ENCODE measurements around the gene COASY.
"Not testable (repeated sequence)": the region's sequence is repeated elsewhere in the genome, so short reads cannot be mapped to it uniquely, and the experiment has no call there.

COASY gene

DNA sequence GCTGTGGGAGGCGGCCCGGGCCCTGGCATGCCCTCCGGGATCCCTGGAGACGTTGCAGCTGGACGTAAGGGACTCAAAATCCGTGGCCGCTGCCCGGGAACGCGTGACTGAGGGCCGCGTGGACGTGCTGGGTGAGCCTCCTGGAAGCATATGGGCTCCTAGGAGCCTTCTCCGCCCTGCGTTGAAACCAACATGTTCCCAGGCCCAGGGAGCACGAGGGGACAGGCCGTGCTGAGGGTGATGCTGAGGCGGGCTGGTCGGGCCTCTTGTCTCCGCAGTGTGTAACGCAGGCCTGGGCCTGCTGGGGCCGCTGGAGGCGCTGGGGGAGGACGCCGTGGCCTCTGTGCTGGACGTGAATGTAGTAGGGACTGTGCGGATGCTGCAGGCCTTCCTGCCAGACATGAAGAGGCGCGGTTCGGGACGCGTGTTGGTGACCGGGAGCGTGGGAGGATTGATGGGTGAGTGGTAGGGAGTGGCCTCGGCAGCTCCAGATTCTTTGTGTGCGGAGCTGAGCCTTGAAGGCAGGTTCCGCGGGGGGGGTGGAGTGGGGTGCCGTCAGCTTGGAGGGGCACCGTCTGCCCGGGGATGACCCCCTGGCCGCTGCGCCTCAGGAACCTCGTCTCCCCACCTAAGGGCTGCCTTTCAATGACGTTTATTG lies 8.7 kb upstream of the COASY start:
- DNase-seq, result no peak

DNA sequence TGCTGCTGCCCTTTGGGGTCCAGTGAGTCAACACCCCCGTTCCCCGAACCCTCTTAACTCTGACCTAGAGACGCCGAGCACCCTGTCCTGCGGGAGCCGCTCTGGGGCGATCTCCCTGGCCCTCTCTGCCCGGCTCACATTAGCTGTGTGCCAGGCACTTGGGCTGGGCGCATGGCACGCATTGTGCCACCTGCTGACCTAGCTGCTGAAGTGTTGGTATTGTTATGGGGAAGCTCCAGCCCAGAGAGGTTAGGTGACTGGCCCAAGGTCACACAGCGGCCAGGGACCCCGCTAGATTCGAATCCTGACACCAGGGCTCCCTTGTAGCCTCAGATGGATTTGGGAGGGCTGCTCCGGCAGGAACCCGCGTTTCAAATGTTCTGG lies 8.1 kb upstream of the COASY start:
- DNase-seq, result peak in 1 of 2 experiments; percentile 21

DNA sequence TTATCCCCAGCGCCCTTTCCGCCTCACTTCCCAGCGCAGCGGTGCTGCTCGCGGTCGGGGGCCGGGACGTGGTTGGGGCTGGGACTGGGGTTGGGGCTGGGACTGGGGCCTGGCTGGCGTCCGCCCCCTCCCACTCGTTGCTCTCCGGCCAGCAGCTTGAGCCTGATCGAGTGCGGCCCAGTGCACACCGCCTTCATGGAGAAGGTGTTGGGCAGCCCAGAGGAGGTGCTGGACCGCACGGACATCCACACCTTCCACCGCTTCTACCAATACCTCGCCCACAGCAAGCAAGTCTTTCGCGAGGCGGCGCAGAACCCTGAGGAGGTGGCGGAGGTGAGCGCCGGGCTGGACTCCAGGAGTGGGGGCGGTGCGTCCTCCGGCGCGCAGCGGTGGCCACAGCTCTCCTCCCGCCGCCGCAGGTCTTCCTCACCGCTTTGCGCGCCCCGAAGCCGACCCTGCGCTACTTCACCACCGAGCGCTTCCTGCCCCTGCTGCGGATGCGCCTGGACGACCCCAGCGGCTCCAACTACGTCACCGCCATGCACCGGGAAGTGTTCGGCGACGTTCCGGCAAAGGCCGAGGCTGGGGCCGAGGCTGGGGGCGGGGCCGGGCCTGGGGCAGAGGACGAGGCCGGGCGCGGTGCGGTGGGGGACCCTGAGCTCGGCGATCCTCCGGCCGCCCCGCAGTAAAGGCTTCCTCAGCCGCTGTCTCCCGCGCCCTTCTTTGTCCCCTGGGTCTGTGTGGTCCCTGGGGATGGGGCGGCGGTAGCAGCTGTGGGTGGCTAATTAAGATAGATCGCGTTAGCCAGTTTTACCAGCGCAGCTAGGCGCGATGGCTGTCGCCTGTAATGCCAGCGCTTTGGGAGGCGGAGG lies 7.5 kb upstream of the COASY start:
- DNase-seq, result peak; percentile 47 to 75

DNA sequence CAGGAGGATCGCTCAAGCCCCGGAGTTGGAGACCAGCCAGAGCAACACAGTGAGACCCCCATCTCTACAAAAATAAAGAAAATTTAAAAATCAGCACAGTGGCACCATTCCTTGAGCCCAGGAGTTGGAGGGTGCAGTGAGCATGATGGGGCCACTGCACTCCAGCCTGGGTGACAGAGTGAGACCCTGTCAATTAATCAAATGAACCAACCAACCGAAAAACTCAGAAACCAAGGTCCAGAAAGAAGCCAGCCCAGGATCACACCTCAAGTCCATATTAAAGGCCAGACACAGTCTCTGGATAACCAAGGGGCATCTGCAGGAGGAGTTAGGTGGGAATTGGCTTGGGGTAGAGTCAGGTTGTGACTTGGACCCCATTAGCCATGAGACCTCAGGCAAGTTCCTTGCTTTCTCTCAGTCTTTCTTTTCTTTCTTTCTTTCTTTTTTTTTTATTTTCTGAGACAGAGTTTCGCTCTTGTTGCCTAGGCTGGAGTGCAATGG lies 6.8 kb upstream of the COASY start:
- no peak for DNase-seq

DNA sequence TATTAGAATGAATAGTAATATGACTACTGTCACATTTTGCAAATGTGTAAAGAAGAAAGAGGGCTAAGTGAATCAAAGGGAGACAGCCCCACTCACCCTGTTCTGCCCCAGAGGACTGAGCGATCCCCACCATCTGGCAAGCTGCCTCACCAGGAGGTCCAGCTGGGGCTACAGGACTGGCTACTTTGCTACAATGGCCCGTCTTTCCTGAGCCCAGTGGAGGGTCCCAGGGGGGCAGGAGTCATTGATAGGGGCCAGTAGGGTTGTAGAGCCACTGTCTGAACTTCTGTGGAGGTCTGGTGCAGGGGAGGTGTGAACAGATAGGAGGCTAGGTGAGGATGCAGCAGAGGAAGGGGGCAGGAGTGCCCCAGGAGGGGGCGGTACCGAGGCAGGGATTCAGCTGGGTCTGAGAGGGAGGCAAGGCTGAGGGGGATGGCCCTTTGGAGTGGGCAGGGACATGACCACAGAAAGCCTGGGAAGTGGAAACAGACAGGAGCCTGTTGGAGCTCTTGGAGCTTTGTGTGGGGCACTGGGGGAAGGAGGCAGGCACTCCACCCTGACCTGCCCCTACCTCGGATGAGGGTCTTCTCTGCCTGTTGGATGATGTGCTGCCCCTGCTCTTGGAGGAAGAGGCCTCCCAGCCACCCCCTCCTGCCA lies 5.9 kb upstream of the COASY start:
- not testable (repeated sequence) for DNase-seq

DNA sequence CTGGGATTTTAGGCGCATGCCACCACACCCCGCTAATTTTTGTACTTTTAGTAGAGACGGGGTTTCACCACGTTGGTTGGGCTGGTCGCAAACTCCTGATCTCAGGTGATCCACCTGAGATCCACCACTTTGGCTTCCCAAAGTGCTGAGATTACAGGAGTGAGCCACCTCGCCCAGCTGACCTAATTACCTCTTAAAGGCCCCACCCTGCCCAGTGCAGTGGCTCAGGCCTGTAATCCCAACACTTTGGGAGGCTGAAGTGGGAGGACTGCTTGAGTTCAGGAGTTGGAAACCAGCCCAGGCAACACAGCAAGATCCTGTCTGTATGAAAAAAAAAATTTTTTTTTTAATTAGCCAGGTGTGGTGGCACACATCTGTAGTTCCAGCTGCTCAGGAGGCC lies 2.9 kb upstream of the COASY start:
- no peak for DNase-seq

DNA sequence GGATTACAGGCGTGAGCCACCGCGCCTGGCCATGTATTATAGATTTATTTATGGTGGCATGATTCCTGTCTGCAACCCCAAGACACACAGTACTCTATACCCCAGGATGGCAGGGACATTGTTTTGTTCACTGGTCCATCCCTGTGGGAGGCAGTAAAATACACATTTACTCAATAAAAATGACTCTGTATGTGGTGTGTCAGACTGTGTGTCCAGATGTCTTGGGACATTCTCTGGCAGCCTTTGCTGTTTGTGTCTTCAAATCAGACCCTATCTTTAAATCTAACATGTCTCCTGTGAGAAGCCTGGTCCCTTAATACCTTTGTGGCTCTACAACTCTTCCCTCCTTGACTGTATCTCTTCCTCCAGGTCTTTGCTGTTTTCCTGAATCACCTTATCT lies 1.7 kb upstream of the COASY start:
- no peak for DNase-seq

DNA sequence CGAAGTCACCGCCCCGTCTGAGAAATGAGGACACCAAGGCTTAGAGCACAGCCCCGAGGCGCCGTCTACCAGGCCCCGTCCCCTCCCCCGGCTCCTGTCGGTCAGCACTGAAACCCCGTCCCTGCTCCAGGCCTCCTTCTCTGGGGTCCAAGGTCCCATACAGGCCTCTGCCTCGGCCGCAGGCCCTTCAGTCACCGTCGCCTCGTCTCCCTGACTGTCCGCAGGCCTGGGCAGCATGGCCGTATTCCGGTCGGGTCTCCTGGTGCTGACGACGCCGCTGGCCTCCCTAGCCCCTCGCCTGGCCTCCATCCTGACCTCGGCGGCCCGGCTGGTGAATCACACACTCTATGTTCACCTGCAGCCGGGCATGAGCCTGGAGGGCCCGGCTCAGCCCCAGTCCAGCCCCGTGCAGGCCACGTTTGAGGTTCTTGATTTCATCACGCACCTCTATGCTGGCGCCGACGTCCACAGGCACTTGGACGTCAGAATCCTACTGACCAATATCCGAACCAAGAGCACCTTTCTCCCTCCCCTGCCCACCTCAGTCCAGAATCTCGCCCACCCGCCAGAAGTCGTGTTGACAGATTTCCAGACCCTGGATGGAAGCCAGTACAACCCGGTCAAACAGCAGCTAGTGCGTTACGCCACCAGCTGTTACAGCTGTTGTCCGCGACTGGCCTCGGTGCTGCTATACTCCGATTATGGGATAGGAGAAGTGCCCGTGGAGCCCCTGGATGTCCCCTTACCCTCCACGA lies 617 bp downstream of the COASY start:
- no peak for DNase-seq

DNA sequence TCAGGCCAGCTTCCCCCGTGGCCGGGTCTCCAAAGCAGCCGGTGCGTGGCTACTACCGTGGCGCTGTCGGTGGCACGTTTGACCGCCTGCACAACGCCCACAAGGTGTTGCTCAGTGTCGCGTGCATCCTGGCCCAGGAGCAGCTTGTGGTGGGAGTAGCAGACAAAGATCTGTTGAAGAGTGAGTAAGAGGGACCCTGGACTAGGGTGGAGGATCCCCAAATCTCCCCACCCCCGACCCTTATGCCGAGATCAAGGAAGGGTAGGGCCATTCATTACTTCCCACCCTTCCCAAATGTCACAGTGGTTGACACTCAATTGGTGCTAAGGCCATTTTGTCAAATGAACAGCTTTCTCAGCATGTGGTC lies 1.2 kb downstream of the COASY start:
- DNase-seq, result no peak

DNA sequence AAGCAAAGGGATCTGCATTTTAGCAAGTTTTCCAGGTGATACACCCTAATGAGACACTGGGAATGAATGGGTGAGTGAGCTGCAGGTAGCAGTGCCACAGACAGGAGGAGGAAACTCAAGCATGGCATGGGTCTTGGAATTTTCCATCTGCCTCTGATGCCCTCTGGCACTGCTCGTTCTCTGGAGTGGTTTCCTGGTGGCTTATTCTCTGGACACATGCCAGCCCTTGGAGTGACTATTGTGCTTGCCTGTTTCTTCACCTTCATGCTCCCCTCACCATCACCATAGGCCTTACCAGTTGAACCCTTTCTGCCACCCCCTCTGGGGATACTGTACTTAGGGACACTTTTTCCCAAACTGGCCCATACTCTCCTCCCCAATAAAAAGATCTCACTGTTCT lies 1.6 kb downstream of the COASY start:
- no peak for DNase-seq

DNA sequence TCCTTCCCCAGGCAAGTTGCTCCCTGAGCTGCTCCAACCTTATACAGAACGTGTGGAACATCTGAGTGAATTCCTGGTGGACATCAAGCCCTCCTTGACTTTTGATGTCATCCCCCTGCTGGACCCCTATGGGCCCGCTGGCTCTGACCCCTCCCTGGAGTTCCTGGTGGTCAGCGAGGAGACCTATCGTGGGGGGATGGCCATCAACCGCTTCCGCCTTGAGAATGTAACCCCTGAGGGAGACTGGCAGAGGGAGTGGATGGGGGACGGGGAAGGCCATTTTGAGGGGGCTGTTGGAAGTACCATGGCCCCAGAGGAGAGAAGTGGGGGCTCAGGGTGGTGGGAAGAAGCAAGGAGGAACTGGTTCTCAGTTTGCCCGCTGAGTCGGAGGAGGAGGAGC lies 2.0 kb downstream of the COASY start:
- no peak for DNase-seq

DNA sequence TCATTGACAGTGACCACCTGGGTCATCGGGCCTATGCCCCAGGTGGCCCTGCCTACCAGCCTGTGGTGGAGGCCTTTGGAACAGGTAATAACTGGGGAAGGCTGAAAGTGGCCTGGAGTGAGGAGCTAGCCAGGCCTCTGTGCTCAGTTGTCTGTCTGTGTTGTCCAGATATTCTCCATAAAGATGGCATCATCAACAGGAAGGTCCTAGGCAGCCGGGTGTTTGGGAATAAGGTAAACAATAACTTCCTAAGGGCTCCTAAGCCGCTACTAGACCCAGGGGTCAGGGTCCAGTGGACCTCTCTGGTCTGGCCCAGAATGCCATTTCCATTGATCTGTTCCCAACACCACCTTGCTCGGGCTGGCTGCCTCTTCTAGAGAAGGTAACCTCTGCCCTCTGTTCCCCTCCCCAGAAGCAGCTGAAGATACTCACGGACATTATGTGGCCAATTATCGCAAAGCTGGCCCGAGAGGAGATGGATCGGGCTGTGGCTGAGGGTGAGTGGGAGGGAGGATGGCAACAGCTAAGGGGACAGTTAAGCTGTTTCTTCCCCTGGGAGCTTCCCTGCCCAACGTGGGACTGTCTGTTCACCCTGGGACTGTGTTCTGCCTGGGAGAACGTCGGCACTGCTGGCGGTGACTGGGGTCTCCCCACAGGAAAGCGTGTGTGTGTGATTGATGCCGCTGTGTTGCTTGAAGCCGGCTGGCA lies 3.0 kb downstream of the COASY start:
- DNase-seq, result no peak

DNA sequence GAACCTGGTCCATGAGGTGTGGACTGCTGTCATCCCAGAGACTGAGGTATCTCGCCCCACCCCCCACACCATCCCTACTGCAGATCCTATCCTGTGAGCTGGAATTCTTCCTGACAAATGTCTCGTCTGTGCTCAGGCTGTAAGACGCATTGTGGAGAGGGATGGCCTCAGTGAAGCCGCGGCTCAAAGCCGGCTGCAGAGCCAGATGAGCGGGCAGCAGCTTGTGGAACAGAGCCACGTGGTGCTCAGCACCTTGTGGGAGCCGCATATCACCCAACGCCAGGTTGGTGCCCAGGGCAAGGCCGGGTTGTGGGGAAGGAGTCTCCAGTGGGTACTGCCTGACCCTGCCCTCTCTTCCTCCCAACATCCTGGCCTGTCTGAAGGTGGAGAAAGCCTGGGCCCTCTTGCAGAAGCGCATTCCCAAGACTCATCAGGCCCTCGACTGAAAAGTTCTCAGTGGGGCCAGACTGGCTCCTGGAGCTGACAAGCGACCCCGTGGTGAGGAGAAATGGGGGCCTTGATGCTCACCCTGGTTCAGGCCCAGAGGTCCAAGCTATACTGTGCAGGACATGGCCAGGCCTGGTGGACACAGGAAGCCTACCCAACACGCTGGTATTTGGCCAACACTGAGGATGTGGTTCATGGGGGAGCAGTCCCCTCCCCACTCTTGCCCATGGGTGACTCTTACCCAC lies 3.7 kb downstream of the COASY start:
- DNase-seq, result no peak

DNA sequence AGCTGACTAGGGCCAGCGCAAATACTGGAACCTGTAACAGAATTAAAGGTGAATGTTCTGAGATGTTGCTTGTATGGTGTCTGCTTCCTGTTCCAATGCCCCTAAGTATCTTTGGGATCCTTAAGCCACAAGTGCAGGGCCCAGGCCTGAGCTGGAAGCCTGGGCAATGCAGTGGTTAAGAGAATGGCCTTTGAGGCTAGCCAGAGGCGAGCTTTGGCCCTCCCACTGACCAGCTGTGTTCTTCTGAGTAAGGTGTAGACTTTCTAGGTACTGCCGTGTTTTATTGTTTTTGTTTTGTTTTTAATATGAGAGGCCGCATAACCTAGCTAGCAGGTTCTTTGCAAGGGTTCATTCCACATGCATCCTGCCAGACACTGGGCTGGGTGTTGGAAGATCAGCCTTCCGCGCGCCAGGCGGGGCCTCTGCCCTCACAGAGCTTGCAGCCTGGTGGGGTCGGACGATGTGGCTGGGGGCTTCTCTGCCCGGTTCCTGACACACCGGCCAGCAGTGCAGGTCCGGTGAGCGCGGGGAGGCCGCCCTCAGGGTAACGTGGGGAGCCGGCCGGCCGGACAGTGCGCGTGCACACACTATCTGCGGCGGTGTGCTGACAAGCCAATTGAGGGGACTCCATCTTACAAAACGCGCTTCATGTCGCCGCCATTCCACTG lies 4.4 kb downstream of the COASY start:
- DNase-seq, result no peak

DNA sequence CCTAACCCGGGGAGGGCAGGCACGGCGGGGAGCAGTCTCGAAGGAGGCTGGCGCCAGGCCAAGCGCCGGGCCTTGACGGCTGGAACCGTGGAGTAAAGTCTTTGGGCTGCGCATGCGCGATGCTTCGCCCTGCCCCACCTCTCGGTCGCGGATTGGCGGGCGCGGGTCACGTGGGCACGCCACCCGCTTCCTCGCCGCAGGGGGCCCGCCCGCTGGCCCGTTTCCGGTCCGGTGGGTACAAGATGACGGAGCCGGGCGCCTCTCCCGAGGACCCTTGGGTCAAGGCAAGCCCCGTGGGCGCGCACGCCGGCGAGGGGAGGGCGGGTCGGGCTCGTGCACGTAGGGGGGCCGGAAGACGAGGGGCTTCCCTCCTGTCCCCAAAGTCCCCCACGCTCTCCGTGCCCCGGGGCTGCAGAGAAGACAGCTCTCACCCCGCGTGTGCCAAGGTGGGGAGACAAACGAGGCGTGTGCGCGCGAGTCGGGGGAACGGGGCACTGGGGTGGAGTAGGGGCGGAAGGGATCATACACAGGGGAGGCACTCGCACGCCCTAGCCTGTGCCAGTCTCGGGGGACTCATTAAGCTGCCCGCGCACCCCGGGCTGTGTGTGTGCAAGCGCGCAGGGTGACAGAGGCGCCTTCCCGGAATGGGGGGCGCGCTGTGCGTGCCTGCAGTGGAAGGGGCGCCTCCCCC lies 5.1 kb downstream of the COASY start, which contains the start of gene MLX:
Gene MLX, plus strand, starts transcription at position 218 of the 691 bp plus-strand sequence. Its CDS starts 25 bp downstream, at position 243.
- peak; percentile 92 to 96 for DNase-seq

DNA sequence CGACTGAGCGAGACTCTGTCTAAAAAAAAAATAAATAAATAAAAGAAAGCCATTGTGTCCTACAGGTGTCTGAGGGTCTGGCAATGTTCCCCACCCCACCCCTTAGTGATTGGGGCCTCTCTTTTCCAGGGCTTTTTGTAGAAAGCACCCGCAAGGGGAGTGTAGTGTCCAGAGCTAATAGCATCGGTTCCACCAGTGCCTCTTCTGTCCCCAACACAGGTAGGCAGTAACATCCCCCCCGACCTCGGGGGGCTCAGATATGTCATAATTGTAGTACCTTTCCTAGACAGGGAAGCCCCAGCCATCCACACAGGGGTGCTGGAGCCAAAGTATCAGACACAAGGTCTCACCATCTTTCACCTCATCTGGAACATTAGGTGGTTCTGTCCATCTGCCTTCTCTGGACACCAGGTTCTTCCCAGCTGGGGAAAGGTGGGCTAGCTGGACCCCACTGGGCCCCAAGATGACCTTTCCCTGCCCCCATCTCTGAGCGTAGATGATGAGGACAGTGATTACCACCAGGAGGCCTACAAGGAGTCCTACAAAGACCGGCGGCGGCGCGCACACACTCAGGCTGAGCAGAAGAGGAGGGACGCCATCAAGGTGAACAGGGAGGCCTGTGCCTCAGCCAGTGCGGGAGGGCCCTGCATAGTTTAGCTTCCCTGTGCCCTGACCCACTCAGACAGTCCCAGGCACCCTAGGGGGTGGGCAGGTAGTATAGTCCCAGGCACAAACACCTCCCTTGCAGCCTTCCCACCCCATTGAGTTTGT lies 6.6 kb downstream of the COASY start:
- DNase-seq, result no peak

DNA sequence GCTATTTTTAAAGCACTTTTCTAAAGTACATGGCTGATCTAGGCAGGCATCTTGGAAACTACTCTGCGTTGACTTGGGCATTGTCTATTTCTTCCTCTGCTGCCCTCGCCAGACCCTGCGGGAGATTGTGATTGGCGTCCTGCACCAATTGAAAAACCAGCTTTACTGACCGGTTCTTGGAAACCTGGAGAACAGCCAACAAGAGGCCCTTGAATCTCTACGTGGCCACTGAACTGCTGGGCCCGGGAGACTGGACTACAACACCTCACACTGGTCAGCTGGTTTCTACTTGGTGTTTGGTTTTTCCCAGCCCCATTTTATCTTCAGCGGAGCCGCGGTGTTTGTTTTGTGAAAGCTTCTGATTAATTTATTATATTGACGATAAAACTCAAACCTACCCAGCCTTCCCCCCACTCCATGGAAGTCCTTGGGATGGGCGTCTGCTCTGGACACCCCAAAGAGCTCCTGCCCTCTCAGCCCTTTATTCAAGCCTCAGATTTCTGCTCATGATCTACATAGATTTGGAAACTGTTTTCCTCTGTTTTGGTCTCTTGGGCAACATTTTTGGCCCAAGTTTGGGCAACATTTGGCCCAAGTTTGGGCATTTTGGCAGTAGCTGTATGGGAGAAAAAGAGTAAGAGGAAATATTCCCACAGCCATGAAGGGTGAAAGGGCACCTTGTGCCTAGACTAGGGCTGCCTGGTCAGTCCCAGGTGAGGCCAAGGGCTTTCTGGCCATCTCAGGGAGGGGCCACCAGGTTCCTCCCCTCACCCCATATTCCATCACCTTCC lies 9.7 kb downstream of the COASY start:
- DNase-seq, result no peak

DNA sequence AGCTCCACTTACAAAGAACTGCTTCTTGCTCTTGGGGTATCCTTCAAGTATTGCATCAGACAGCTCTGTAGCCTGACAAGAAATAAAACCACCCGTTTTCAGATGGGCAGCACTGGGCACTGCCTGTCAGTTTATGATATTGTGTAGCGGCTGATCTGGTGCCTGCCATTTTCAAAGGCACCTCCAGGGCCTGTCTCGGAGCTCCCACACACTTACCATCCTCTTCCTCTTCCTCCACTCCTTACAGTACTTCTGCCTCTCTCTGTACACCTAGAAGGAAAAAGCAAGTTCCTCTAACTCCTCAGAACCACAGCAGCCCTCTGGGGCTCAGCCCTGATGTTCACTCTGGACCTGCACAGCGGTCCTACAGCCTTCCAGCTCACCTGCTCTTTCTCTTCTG lies 11.1 kb downstream of the COASY start:
- no peak for DNase-seq

DNA sequence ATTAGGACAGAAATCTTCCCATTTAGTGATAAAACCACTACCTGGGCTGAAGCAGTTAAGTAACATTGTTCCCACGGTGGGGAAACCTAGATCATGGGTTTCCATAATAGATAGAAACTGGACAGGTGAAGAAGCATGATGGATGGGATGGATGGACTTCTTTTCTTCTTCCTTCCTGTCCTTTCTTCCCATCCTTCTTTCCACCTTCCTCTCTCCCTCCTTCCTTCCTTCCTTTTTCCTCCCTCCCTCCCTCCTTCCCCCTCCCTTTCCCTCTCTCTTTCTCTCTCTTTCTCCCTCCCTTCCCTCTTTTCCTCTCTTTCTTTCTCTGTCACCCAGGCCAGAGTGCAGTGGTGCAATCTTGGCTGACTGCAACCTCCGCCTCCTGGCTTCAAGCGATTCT lies 12.5 kb downstream of the COASY start:
- DNase-seq, result no peak
